IMR-90 (cell line): ENCODE measurements around the gene CHRM4. TPM values are rescaled to one million over a fixed set of nuclear protein-coding genes. Genes with fewer than 3 reads are reported as not detected.
A peak's percentile ranks its signal among the peaks of the same experiment; 100 is the strongest.

Source experiments
- ATAC-seq: fragments of 200-7000 bp; cut with Tn5 transposase; 2 replicates; pipeline ENCODE4 v1.9.1; 2020; ENCODE audit warnings: low read depth, mild to moderate bottlenecking, moderate library complexity
- BruUV-seq: library from RNA; stranded (reverse); fragments of 400-500 nt; replicated peaks from 2 replicates; lab custom pipeline; 2021; lab: Mats Ljungman, UMichigan
- CTCF ChIA-PET: fragments of 300-600 bp; formaldehyde crosslinking; extraction: SDS; loops from one replicate; lab custom pipeline; 2021; ENCODE audit warnings: antibody characterized with exemption; lab: Yijun Ruan, JAX
- POLR2A ChIA-PET: fragments of 300-600 bp; sonication (Branson Sonifier 250); formaldehyde crosslinking; loops from one replicate; lab custom pipeline; 2022; ENCODE audit warnings: antibody characterized with exemption; ENCODE audit not compliant: unreplicated experiment; lab: Charles Lee
- DNase-seq: peaks from one replicate; pipeline ENCODE4 v3.0.0; 2013
- H2AFZ ChIP-seq: replicated peaks from 2 replicates; pipeline ENCODE3; 2013; ENCODE audit warnings: low read length, mild to moderate bottlenecking; ENCODE audit not compliant: poor library complexity
- H2AK5ac ChIP-seq: 2 replicates; pipeline ENCODE4 v1.6.1; 2013; ENCODE audit warnings: low read depth, low read length, inconsistent platforms
- H2AK9ac ChIP-seq: replicated peaks from 2 replicates; pipeline ENCODE3; 2013; ENCODE audit warnings: mild to moderate bottlenecking, low read depth, low read length, moderate library complexity; ENCODE audit not compliant: poor library complexity
- H2BK120ac ChIP-seq: 2 replicates; pipeline ENCODE4 v1.6.1; 2013; ENCODE audit warnings: low read depth, low read length, inconsistent platforms
- H2BK15ac ChIP-seq: 3 replicates; pipeline ENCODE4 v1.6.1; 2013; ENCODE audit warnings: low read depth, low read length, inconsistent platforms
- H2BK20ac ChIP-seq: 2 replicates; pipeline ENCODE4 v1.6.1; 2013; ENCODE audit warnings: low read depth, mild to moderate bottlenecking, inconsistent platforms, low read length, moderate library complexity
- H2BK5ac ChIP-seq: 2 replicates; pipeline ENCODE4 v1.6.1; 2013; ENCODE audit warnings: mild to moderate bottlenecking, low read depth, low read length, inconsistent platforms; ENCODE audit not compliant: poor library complexity, severe bottlenecking
- H3K14ac ChIP-seq: replicated peaks from 2 replicates; pipeline ENCODE4 v1.6.1; 2013; ENCODE audit warnings: low read depth, low read length, inconsistent platforms
- H3K18ac ChIP-seq: 2 replicates; pipeline ENCODE4 v1.6.1; 2013; ENCODE audit warnings: low read depth, low read length, control low read depth
- H3K23ac ChIP-seq: 2 replicates; pipeline ENCODE4 v1.6.1; 2013; ENCODE audit warnings: low read depth, low read length, inconsistent platforms
- H3K27ac ChIP-seq: 2 replicates; pipeline ENCODE4 v1.5.1; 2013; ENCODE audit warnings: mild to moderate bottlenecking, control low read depth, low read length; ENCODE audit not compliant: insufficient read depth
- H3K27me3 ChIP-seq: 2 replicates; pipeline ENCODE4 v1.6.1; 2013; ENCODE audit warnings: low read length; ENCODE audit not compliant: control insufficient read depth, insufficient read depth
- H3K36me3 ChIP-seq: 2 replicates; pipeline ENCODE4 v1.6.1; 2013; ENCODE audit warnings: low read length, mixed read lengths; ENCODE audit not compliant: control insufficient read depth, insufficient read depth
- H3K4ac ChIP-seq: 2 replicates; pipeline ENCODE4 v1.6.1; 2013; ENCODE audit warnings: low read depth, low read length, inconsistent platforms
- H3K4me1 ChIP-seq: 2 replicates; pipeline ENCODE4 v1.6.1; 2013; ENCODE audit warnings: low read length, mixed read lengths; ENCODE audit not compliant: control insufficient read depth, insufficient read depth
- H3K4me2 ChIP-seq: 2 replicates; pipeline ENCODE4 v1.6.1; 2013; ENCODE audit warnings: low read depth, mild to moderate bottlenecking, control low read depth, low read length, moderate library complexity
- H3K4me3 ChIP-seq: 2 replicates; pipeline ENCODE4 v1.5.1; 2013; ENCODE audit warnings: low read depth, mild to moderate bottlenecking, control low read depth, low read length, moderate library complexity; ENCODE audit not compliant: insufficient read depth
- H3K56ac ChIP-seq: 2 replicates; pipeline ENCODE4 v1.6.1; 2013; ENCODE audit warnings: low read length, inconsistent platforms; ENCODE audit not compliant: insufficient read depth; ENCODE audit errors: extremely low read depth
- H3K79me1 ChIP-seq, 2 experiments: 2 replicates each; pipeline ENCODE4 v1.6.1; 2013; ENCODE audit warnings: low read length in 2 of 2, inconsistent platforms in 1 of 2, low read depth in 1 of 2
- H3K9ac ChIP-seq: 2 replicates; pipeline ENCODE4 v1.6.1; 2013; ENCODE audit warnings: low read depth, low read length, control low read depth
- H3K9me1 ChIP-seq: 2 replicates; pipeline ENCODE4 v1.6.1; 2013; ENCODE audit warnings: low read length, inconsistent platforms; ENCODE audit not compliant: insufficient read depth
- H3K9me3 ChIP-seq: 2 replicates; pipeline ENCODE4 v1.6.1; 2013; ENCODE audit warnings: low read length; ENCODE audit not compliant: control insufficient read depth, insufficient read depth
- H4K20me1 ChIP-seq: 2 replicates; pipeline ENCODE4 v1.6.1; 2013; ENCODE audit warnings: low read length, inconsistent platforms; ENCODE audit not compliant: insufficient read depth
- H4K5ac ChIP-seq: 2 replicates; pipeline ENCODE4 v1.6.1; 2013; ENCODE audit warnings: mild to moderate bottlenecking, low read depth, low read length, control low read depth
- H4K8ac ChIP-seq, 2 experiments: 2 replicates each; pipeline ENCODE4 v1.6.1; 2013; ENCODE audit warnings: low read depth in 2 of 2, low read length in 2 of 2, control low read depth in 1 of 2, inconsistent platforms in 1 of 2
- H4K91ac ChIP-seq: 2 replicates; pipeline ENCODE4 v1.6.1; 2013; ENCODE audit warnings: low read depth, low read length, inconsistent platforms; ENCODE audit not compliant: insufficient read depth
- CEBPB ChIP-seq: IDR thresholded peaks from 2 replicates; pipeline ENCODE4 v1.6.1; 2012; ENCODE audit warnings: low read depth, low read length, improper control_type of control experiment
- CTCF ChIP-seq: conservative IDR thresholded peaks from 2 replicates; pipeline ENCODE4 v1.5.1; 2012; ENCODE audit warnings: mild to moderate bottlenecking, low read depth, low read length, improper control_type of control experiment
- FOS ChIP-seq: fragments of 150-350 bp; IDR thresholded peaks from 2 replicates; pipeline ENCODE4 v1.6.1; 2016; ENCODE audit warnings: low read depth, low read length
- NFE2L2 ChIP-seq: fragments of 150-350 bp; IDR thresholded peaks from 2 replicates; pipeline ENCODE4 v1.6.1; 2016; ENCODE audit warnings: low read depth, mild to moderate bottlenecking, low read length
- RAD21 ChIP-seq: IDR thresholded peaks from 2 replicates; pipeline ENCODE4 v1.6.1; 2012; ENCODE audit warnings: low read length, improper control_type of control experiment
- RCOR1 ChIP-seq: IDR thresholded peaks from 2 replicates; pipeline ENCODE4 v1.6.1; 2012; ENCODE audit warnings: mild to moderate bottlenecking, low read length, improper control_type of control experiment; ENCODE audit not compliant: insufficient replicate concordance
- RFX5 ChIP-seq: IDR thresholded peaks from 2 replicates; pipeline ENCODE4 v1.8.0; 2012; ENCODE audit warnings: low read depth, mild to moderate bottlenecking, low read length, moderate library complexity
- SMC3 ChIP-seq: fragments of 150-350 bp; IDR thresholded peaks from 2 replicates; pipeline ENCODE4 v1.6.1; 2016; ENCODE audit warnings: low read depth, mild to moderate bottlenecking, antibody characterized with exemption, low read length, moderate library complexity
- WGBS, 2 experiments: methylation state at CpG; one replicate each; pipeline versions ENCODE4 v1.1.5 to v1.1.7; 2013; ENCODE audit warnings: missing lambda C conversion rate in 2 of 2; ENCODE audit not compliant: insufficient read length in 1 of 2; ENCODE audit errors: extremely low coverage in 2 of 2; 5-methylcytosine and 5-hydroxymethylcytosine counted together
- dilution Hi-C: fragments of 300-500 bp; cut with HindIII; formaldehyde crosslinking; loops from one replicate; pipeline ENCODE4 v1.14.3; 2018; ENCODE audit warnings: low sequenced_read_pairs; ENCODE audit not compliant: unreplicated experiment
- in situ Hi-C: fragments of 300-500 bp; cut with MboI; formaldehyde crosslinking; loops from 3 replicates; pipeline ENCODE4 v1.14.3; 2019; ENCODE audit warnings: low sequenced_read_pairs, inconsistent platforms, mixed read lengths
- intact Hi-C: fragments of 100-400 bp; cut with micrococcal nuclease; formaldehyde crosslinking; loops from 2 replicates; pipeline ENCODE4 v1.10.0; 2022
- polyA plus RNA-seq, 3 experiments: library from polyadenylated mRNA; depleted of rRNA; stranded (reverse); fragments of >200 nt; gene quantifications; 2 replicates each; pipeline ENCODE4 v1.2.3, GENCODE V29; 2012; ENCODE audit warnings: low replicate concordance in 1 of 3
- total RNA-seq: library from RNA; depleted of rRNA; stranded (reverse); fragments of >200 nt; gene quantifications from 2 replicates; pipeline ENCODE4 v1.2.3, GENCODE V29; 2012
- TF ChIP-seq, protein P1 (sequence below): fragments of 150-350 bp; IDR thresholded peaks from 2 replicates; pipeline ENCODE4 v1.6.1; 2017; ENCODE audit warnings: mild to moderate bottlenecking, antibody characterized with exemption, low read length, low read depth

Gene CHRM4
- total and polyA plus RNA-seq, 2 of the 4 experiments (the other 2 are of a cell fraction) = 0.09 to 0.18 TPM

GRCh38 chr11:46370253-46370652 lies 21.3 kb downstream of the CHRM4 start:
- H2BK120ac ChIP-seq = no peak overlapping the region
- no peak overlapping the region for H2AK5ac ChIP-seq
- 0 out of 2 replicates have a peak overlapping the region, but pooled peaks have one; percentile 7 for H3K14ac ChIP-seq
- no peak overlapping the region; the same call in 1 of the 2 replicates for H3K56ac ChIP-seq
- H3K79me1 ChIP-seq = peaks cover 0 to 34% of the 10 kb centered on the region in 2 experiments; a peak in 3 of 4 replicates
- TF ChIP-seq RCOR1 (no peak), NFE2L2 (no peak), CTCF (no peak), RAD21 (no peak), CEBPB (no peak), SMC3 (no peak), FOS (no peak), RFX5 (no peak)
- TF ChIP-seq, protein P1, sequence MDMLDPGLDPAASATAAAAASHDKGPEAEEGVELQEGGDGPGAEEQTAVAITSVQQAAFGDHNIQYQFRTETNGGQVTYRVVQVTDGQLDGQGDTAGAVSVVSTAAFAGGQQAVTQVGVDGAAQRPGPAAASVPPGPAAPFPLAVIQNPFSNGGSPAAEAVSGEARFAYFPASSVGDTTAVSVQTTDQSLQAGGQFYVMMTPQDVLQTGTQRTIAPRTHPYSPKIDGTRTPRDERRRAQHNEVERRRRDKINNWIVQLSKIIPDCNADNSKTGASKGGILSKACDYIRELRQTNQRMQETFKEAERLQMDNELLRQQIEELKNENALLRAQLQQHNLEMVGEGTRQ = no peak
- H3K9me3 ChIP-seq = no peaks in the 10 kb centered on the region
- no peak overlapping the region for H3K18ac ChIP-seq
- H3K4me3 ChIP-seq = no peak overlapping the region
- dilution Hi-C loops = no loop called here
- H4K91ac ChIP-seq = no peak overlapping the region
- no peak overlapping the region for H3K27ac ChIP-seq
- H3K4ac ChIP-seq = no peak overlapping the region
- no peak for DNase-seq
- H2BK20ac ChIP-seq = no peak overlapping the region
- no peak overlapping the region for H3K4me2 ChIP-seq
- no peak overlapping the region for H3K9ac ChIP-seq
- no peak overlapping the region for H2BK5ac ChIP-seq
- no peak for ATAC-seq
- BruUV-seq = no TSS peak
- no peak overlapping the region for H3K23ac ChIP-seq
- H3K27me3 ChIP-seq = no peaks in the 10 kb centered on the region
- H2AK9ac ChIP-seq = peak overlapping the region; percentile 53
- H4K8ac ChIP-seq = no peak overlapping the region
- H3K36me3 ChIP-seq = peaks cover 30% of the 10 kb centered on the region
- no peak overlapping the region for H4K5ac ChIP-seq
- in situ Hi-C loops = no loop called here
- WGBS, 2 experiments = 94% methylated on average over 3 of the region's 13 CpGs; no CpG with 5 or more reads in 1 of the 2 experiments
- ChIA-PET POLR2A (no interaction called here), CTCF (no interaction called here)
- no peak overlapping the region for H2AFZ ChIP-seq
- intact Hi-C loops = no loop called here
- H3K4me1 ChIP-seq = peaks cover 10% of the 10 kb centered on the region; the same call in 1 of the 2 replicates
- 0 out of 2 replicates have a peak, but pooled peaks cover 4% of the 10 kb centered on the region for H3K9me1 ChIP-seq
- no peak overlapping the region for H2BK15ac ChIP-seq
- H4K20me1 ChIP-seq = peaks cover 12% of the 10 kb centered on the region
